PC-9 (cell line): ENCODE data around the gene GART. TPM values are rescaled to one million over a fixed set of nuclear protein-coding genes. Genes with fewer than 3 reads are reported as not detected.

ENCODE experiments used
- BruUV-seq: library from RNA; stranded (reverse); fragments of 400-500 nt; replicated peaks from 2 replicates; lab custom pipeline; 2021; lab: Mats Ljungman, UMichigan
- CTCF ChIA-PET: fragments of 300-600 bp; sonication (Branson Sonifier 250); formaldehyde crosslinking; loops from one replicate; lab custom pipeline; 2022; ENCODE audit warnings: antibody characterized with exemption; lab: Charles Lee
- POLR2A ChIA-PET: fragments of 300-600 bp; sonication (Branson Sonifier 250); formaldehyde crosslinking; loops from one replicate; lab custom pipeline; 2022; ENCODE audit warnings: antibody characterized with exemption; ENCODE audit not compliant: unreplicated experiment; lab: Charles Lee
- DNase-seq, 2 experiments: peaks; one replicate each; pipeline versions ENCODE4 v3.0.0 to v3.0.0-alpha.2; 2015 to 2022; ENCODE audit warnings: mixed read lengths in 1 of 2
- H2AFZ ChIP-seq: fragments of 200-600 bp; sonication (generic); 2 replicates; pipeline ENCODE4 v1.8.1; 2017; ENCODE audit warnings: antibody characterized with exemption
- H3F3A ChIP-seq: fragments of 200-600 bp; sonication (generic); 2 replicates; pipeline ENCODE4 v1.8.1; 2017; ENCODE audit warnings: antibody characterized with exemption, mild to moderate bottlenecking, low read depth; ENCODE audit not compliant: insufficient read depth
- H3K27ac ChIP-seq: fragments of 200-600 bp; sonication (generic); 2 replicates; pipeline ENCODE4 v1.6.1; 2016; ENCODE audit warnings: mixed run types
- H3K27me3 ChIP-seq: fragments of 200-600 bp; sonication (generic); 2 replicates; pipeline ENCODE4 v1.6.1; 2016; ENCODE audit warnings: low read depth, mixed run types; ENCODE audit not compliant: insufficient read depth
- H3K36me3 ChIP-seq: fragments of 200-600 bp; sonication (generic); 2 replicates; pipeline ENCODE4 v1.6.1; 2016; ENCODE audit warnings: low read depth, mixed run types
- H3K4me1 ChIP-seq: fragments of 200-600 bp; sonication (generic); replicated peaks from 2 replicates; pipeline ENCODE4 v1.6.1; 2016; ENCODE audit warnings: mixed run types; ENCODE audit not compliant: insufficient read depth
- H3K4me2 ChIP-seq: fragments of 200-600 bp; sonication (generic); 2 replicates; pipeline ENCODE4 v1.6.1; 2017; ENCODE audit warnings: mixed run types
- H3K4me3 ChIP-seq: fragments of 200-600 bp; sonication (generic); 2 replicates; pipeline ENCODE4 v1.6.1; 2016; ENCODE audit warnings: mixed run types
- H3K79me2 ChIP-seq: fragments of 200-600 bp; sonication (generic); 2 replicates; pipeline ENCODE4 v1.6.1; 2017; ENCODE audit warnings: low read depth, mixed run types
- H3K9me2 ChIP-seq: fragments of 200-600 bp; sonication (generic); 2 replicates; pipeline ENCODE4 v1.8.1; 2017; ENCODE audit warnings: mild to moderate bottlenecking; ENCODE audit not compliant: insufficient read depth
- H3K9me3 ChIP-seq: fragments of 200-600 bp; sonication (generic); 2 replicates; pipeline ENCODE4 v1.8.1; 2016; ENCODE audit warnings: low read depth; ENCODE audit not compliant: insufficient read depth
- H4K20me1 ChIP-seq: fragments of 200-600 bp; sonication (generic); 2 replicates; pipeline ENCODE4 v1.8.1; 2017; ENCODE audit not compliant: insufficient read depth
- CTCF ChIP-seq: fragments of 200-600 bp; sonication (generic); conservative IDR thresholded peaks from 2 replicates; pipeline ENCODE4 v1.6.1; 2017; ENCODE audit warnings: mixed run types, antibody characterized with exemption, mild to moderate bottlenecking, moderate library complexity
- EZH2 ChIP-seq: fragments of 200-600 bp; sonication (generic); IDR thresholded peaks from 2 replicates; pipeline ENCODE4 v1.8.0; 2017; ENCODE audit warnings: antibody characterized with exemption, low read depth
- intact Hi-C: fragments of 100-400 bp; cut with micrococcal nuclease; formaldehyde crosslinking; loops from one replicate; pipeline ENCODE4 v1.10.0; 2022; ENCODE audit not compliant: unreplicated experiment
- total RNA-seq: library from RNA; stranded (reverse); gene quantifications from 2 replicates; pipeline ENCODE4 v1.2.3, GENCODE V29; 2021

The GART gene
- total RNA-seq, 1 experiment from 2014 or later: 121 TPM

GRCh38 chr21:33567914-33568313 lies 26.0 kb upstream of the GART start:
- intact Hi-C loops: no loop called here
- BruUV-seq: no TSS peak
- H3K79me2 ChIP-seq: 0 out of 2 replicates have a peak, but pooled peaks cover 2% of the 10 kb centered on the region

GRCh38 chr21:33566514-33566913 lies 24.6 kb upstream of the GART start:
- Histone ChIP-seq H3K9me3 (no peaks in the 10 kb centered on the region), H4K20me1 (peaks cover 25% of the 10 kb centered on the region), H3K4me2 (no peak overlapping the region), H3K36me3 (peaks cover 10% of the 10 kb centered on the region; the same call in 1 of the 2 replicates), H3K27ac (no peak overlapping the region), H3F3A (no peaks in the 10 kb centered on the region), H3K9me2 (no peaks in the 10 kb centered on the region), H2AFZ (no peak overlapping the region), H3K4me1 (no peaks in the 10 kb centered on the region), H3K4me3 (no peak overlapping the region), H3K27me3 (no peaks in the 10 kb centered on the region), H3K79me2 (0 out of 2 replicates have a peak, but pooled peaks cover 2% of the 10 kb centered on the region)
- TF ChIP-seq CTCF (no peak), EZH2 (no peak)
- no TSS peak for BruUV-seq
- intact Hi-C loops: no loop called here
- CTCF ChIA-PET: no interaction called here
- DNase-seq: no peak
- POLR2A ChIA-PET: no interaction called here

More at GRCh38 chr21:33567914-33568313, 26.0 kb upstream of the GART start:
- Histone ChIP-seq H2AFZ (no peak overlapping the region), H3F3A (peaks cover 5% of the 10 kb centered on the region; the same call in 1 of the 2 replicates), H3K27ac (no peak overlapping the region), H3K4me2 (no peak overlapping the region), H3K36me3 (peaks cover 18% of the 10 kb centered on the region), H4K20me1 (peaks cover 16% of the 10 kb centered on the region), H3K4me3 (no peak overlapping the region), H3K9me3 (no peaks in the 10 kb centered on the region), H3K4me1 (no peaks in the 10 kb centered on the region), H3K9me2 (no peaks in the 10 kb centered on the region), H3K27me3 (no peaks in the 10 kb centered on the region)
- DNase-seq: no peak
- CTCF ChIA-PET: no interaction called here
- TF ChIP-seq EZH2: no peak
- TF ChIP-seq CTCF: no peak
- POLR2A ChIA-PET: interaction anchor here (0.9 kb wide), 1 partner anchor 275 kb away, joined by 4 read pairs; no protein-coding TSS in a partner anchor

GRCh38 chr21:33562389-33562788 lies 20.5 kb upstream of the GART start:
- Histone ChIP-seq H3K9me3 (no peaks in the 10 kb centered on the region), H3K27me3 (no peaks in the 10 kb centered on the region), H3K4me2 (no peak overlapping the region), H3F3A (peaks cover 5% of the 10 kb centered on the region; the same call in 1 of the 2 replicates), H3K4me3 (no peak overlapping the region), H3K36me3 (peaks cover 32% of the 10 kb centered on the region), H3K4me1 (no peaks in the 10 kb centered on the region), H4K20me1 (peaks cover 30% of the 10 kb centered on the region), H3K27ac (no peak overlapping the region), H3K9me2 (no peaks in the 10 kb centered on the region), H2AFZ (no peak overlapping the region), H3K79me2 (peaks cover 13% of the 10 kb centered on the region; the same call in 1 of the 2 replicates)
- ChIA-PET CTCF (no interaction called here), POLR2A (no interaction called here)
- no TSS peak for BruUV-seq
- DNase-seq: no peak
- no peak for TF ChIP-seq EZH2
- TF ChIP-seq CTCF: no peak
- intact Hi-C loops: no loop called here
